ENCODE measurements around the gene NECAB3.

- no peak for TF ChIP-seq CTCF (IDR thresholded peaks at IDR 0.05)
- TF ChIP-seq POLR2A (IDR thresholded peaks at IDR 0.05), result no peak
These were observed 24.0 kb downstream of the NECAB3 start for GRCh38 chr20:33650111-33650752.
